Fibroblast of skin of left biceps (primary cell): Measurements from ENCODE around the gene CEBPB.
"Not testable (repeated sequence)": the region's sequence is repeated elsewhere in the genome, so short reads cannot be mapped to it uniquely, and the experiment has no call there.

Experiments used
- DNase-seq, 2 experiments: peaks; one replicate each; pipeline ENCODE4 v3.0.0-alpha.2; 2013; ENCODE audit warnings: low read depth in 2 of 2

CEBPB gene

DNA sequence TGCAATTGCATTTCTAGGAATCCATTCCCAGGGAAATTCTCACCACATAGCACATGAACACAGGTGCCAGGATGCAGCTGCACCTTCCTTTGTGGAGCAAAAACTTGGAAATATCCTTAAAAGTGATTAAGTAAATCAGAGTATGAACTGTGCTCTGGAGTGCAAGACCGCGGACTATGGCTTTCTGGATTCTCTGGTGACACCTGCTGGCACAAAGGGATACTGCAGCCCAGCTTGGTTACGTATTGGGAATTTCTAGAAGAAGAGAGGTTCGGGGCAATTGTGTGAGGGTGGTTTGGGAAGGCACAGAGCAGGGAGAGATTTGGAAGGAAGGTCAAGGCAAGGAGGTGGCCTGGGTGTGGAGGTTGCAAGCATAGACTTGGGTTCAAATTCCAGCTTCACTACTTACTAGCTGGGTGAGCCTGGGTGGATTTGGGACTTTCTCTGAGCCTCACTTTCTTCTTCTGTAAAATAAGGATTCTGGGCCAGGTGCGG, 21.3 kb upstream of the CEBPB start:
- no peak for DNase-seq

DNA sequence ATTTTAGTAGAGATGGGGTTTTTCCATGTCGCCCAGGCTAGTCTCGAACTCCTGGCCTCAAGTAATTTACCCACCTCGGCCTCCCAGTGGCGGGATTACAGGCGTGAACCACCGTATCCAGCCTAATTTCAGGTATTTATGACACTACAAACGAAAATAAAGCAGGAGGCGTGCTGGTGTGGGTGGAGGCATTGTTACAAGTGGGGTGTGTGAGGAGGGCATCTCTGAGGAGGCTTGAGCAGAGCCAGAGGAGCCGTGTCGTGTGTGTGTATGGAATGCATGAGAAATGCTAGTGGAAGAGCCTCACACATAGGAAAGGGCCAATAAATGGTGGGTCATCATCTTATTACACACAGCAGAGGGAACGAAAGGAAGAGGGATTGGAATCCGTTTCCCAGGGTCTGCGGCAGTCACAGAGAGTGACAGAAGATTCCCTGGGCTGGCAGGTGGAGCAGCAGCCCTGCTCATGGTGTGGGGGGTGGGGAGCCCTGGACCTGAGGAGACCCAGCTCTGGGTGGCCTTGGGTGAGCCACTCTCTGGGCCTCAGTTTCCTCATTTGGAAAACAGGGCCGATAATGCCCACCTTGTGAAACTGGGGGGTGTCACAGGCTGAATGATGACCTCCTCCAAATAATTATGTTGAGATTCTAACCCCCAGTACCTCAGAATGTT, 19.9 kb upstream of the CEBPB start:
- no peak for DNase-seq

DNA sequence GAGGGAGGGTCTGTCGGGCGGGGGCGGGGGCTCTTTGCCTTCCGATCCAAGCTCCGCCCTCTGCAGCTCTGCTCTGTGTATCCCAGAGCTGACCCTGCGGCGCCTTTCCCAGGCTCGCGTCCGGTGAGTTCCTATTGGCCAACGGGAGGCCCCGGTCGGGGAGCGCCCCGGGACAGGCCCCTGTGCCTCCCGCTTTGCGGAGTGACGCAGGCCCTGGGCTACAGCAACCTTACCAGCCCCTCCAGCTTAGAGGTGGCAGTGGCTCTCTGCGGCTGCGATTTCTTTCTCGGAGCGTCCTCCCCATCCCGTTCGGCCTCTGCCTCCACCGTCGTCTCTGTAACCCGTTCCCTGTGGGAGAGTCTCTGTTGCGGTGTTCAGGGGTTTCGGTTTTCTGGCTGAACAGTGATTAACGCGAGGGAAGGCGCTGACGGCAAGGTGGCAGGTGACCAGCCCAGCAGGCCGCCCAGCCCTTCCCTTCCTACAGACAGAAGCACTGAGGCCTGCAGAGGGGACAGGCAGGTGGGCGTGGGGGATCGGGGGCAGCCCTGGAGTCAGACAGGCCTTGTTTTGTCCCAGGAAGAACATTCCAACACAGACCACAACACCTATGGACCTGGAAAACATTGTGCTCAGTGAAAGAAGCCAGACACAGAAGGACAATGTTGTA, 18.1 kb upstream of the CEBPB start:
- no peak for DNase-seq

DNA sequence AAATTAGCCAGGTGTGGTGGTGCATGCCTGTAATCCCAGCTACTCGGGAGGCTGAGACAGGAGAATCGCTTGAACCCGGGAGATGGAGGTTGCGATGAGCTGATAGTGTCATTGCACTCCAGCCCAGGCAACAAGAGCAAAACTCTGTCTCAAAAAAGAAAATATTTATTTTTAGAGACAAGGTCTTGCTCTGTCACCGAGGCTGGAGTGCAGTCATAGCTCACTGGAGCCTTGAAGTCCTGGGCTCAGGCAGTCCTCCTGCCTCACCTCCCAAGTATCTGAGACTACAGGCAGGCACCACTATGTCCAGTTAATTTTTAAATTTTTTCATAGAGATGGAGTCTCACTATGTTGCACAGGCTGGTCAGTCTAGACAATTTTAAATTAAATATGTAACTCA, 16.2 kb upstream of the CEBPB start:
- no peak for DNase-seq

DNA sequence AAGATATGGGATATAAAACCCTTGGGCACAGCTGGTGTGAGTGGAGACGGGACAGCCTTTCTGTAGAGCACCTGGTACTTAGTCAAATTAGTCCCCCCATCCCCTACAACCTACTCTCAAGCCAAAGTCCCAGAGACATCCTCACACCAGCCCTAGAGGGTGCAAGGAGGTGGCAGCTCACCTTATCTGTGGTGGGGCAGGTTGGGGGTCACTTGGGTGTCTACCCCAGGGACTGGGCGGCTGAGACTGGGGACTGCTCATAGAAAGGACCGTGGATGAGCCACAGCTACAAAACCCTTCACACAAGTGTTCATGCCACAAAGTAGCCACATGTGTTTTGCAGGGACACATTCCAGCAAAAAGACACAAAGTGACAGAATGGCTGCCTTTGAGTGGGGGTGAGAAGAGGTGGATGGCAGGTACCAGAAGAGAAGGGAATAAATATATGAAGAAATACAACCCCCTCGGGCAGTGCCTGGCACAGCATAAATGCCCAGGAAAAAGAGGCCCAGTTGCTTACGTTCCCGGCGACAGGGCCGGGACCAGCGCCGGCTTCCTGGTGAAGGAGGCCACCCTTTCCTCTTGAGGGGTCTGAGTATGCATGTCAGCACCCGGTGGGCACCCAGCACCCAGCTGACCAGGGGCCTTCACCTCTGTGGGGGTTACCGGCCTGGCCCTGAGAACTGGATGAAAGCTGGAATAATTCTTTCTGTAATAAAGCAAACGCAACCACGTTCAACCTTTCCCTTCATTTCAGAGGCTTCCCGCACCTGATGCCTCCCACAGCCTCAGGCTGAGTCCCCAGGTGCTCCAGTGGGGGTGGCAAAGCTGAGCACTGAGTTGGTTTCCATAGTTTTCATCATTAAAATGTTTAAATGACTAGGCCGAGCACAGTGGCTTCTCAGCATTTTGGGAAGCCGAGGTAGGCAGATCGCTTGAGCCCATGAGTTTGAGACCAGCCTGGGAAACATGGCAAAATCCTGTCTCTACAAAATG, 14.4 kb upstream of the CEBPB start:
- no peak for DNase-seq

DNA sequence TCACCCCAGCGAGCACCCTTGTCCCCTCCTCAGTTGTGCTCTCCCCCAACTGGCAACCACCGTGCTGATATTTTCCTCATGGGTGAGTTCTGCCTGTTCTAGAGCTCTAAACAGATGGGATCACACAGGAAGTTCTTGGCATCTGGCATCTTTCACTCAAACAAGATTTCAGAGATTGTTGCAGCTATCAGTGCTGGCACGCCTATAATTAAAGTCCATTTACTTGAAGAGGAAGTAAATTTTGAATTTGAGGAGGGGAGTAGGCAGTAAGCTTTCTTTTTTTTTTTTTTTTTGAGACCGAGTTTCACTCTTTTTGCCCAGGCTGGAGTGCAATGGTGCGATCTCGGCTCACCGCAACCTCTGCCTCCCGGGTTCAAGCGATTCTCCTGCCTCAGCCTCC, 12.0 kb upstream of the CEBPB start:
- DNase-seq = not testable (repeated sequence)

DNA sequence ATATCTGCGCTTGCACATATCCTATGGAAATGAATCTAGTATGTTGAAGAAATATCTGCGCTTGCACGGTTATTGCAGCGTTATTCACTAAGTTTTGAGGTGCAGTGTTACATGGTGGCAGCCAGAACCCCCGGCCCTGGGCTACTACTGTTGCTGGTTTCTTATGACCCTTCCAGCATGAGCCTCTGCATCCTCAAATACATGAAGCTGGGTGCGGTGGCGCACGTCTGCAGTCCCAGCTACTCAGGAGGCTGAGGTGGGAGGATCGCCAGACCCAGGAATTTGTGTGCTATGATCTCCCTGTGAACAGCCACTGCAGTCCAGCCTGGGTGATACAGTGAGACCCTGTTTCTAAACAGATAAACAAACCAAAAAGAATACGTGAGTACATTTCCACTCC, 9.3 kb upstream of the CEBPB start:
- DNase-seq = no peak

DNA sequence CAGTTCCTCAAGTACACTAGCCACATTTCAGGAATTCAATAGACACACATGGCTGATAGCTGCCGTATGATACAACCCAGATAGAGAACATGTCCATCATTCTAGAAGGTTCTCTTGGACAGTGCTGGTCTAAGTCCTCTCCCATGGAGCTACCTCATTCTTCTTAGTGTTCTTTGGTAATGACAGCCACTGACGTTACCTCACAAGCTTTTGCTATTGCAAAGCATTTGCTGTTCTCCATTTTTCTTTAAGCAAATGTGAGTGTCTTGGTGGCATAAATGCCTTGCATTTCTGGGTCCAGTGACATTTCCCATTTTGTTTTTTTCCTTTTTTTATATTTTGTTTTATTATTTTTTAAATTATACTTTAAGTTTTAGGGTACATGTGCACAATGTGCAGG, 8.3 kb upstream of the CEBPB start:
- no peak for DNase-seq

DNA sequence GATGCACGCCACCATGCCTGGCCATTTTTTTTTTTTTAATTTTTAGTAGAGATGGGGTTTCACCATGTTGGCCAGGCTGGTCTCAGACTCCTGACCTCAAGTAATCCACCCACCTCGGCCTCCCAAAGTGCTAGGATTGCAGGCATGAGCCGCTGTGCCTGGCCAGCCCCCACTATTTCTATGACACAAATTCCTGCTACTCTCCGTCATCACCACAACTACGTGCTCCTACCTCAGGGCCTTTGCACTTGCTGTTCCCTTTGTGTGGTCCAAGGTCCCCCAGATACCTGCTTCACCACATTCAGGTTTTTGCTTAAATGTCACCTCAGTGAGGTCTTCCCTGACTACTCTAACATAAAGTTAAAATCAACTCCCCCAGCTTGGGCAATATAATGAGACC, 5.2 kb upstream of the CEBPB start:
- no peak for DNase-seq

DNA sequence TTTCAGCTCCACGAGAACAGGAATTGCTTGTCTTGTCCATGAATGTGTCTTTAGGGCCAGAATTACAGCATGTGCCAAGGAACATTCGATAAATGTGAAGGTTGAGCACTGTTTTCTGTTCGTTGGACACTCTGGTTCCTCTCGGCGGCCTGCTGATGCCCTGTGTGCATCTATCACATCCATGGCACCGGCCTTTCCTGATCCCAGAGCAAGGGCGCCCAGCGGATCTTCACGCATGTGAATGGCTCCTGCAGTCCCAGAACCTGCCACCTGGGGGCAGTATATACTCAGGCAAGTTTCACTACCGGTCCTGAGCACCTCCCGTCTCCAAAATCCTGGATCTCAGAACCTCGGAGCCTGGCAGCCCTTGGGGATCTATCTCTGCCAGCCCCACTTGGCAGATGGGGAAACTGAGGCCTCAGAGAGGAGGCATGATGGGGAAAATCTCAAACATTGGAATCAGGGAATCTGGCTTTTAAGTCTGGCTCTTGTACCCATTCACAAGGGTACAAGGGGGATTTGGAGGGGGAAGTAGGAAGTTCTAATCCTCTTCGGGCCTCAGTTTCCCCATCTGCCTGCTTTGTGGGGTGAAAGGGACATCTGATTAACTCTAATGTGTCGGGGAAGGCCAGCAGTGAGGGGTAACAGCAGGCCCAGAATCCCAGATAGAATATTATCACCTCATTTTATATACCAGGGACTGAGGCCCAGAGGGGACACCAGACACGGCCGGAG, 4.3 kb upstream of the CEBPB start:
- DNase-seq = peak in 1 of 2 experiments; percentile 42

DNA sequence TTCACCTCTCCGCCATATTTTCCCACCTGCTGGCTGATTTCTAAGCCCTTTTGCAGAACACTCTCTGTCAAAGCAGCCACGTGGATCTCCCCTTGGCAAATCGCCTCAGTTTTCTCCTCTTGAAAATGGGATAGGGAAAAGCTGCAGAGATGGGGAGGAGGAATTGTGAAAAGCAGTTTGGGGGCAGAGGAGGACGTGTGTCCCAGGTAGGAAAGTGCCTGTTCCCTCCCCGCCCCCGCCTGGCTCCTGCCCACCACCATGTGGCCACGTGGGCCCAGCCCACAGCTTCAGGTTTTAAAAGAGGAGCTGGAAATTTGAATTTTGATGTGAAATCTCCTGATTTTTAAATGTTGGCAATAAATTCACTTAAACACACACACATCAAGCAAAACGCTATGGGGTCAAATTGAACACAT, 3.6 kb upstream of the CEBPB start:
- no peak for DNase-seq

DNA sequence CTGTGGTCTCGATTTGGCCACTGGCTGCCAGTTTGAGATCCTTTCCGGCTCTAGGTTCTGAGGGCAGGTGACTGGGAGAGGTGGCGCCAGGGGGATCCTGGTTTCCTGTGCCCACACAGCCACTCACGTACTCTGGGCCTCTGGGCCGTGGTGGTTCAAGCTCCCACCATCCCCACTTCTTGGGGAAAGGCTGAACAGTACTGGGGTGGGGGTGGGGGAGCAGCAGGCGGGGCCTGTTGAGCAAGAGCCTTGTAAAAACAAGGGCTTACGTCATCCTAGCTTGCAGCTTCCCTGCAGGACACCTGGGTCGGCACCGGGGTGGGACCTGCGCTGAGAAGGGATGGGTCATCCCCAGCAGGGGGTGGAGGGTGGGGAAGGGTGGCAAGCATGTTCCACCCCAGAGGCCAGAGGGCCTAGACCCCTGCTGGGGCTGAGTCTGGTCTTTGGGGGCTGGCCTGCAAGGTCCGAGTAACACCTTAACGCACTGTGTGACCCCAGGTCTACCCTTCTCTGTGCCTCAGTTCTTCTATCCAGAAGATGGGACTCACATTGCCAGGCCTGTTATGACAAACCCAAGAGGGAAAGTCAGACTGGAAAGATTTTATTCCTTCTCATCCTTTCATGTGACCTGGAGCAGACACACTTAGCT, 3.1 kb upstream of the CEBPB start:
- DNase-seq = no peak

DNA sequence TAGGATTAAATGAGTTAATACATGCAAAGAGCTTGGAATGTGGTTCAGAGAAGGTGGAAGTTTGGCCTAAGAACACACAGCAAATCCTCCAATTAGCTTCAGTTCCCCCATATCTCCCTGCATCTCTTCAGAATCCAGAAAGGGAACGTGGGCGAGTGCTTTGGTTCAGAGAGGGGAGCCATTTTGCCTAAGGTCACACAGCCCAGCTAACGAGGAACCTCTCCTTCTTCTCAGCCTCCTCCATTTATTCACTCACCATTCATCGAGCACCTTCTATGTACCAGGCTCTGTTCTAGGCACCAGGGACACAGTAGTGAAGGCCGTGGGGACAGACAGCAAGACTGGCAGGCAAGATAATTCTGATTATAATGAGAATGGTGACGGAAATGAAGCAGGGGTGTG, 2.3 kb upstream of the CEBPB start:
- no peak for DNase-seq

DNA sequence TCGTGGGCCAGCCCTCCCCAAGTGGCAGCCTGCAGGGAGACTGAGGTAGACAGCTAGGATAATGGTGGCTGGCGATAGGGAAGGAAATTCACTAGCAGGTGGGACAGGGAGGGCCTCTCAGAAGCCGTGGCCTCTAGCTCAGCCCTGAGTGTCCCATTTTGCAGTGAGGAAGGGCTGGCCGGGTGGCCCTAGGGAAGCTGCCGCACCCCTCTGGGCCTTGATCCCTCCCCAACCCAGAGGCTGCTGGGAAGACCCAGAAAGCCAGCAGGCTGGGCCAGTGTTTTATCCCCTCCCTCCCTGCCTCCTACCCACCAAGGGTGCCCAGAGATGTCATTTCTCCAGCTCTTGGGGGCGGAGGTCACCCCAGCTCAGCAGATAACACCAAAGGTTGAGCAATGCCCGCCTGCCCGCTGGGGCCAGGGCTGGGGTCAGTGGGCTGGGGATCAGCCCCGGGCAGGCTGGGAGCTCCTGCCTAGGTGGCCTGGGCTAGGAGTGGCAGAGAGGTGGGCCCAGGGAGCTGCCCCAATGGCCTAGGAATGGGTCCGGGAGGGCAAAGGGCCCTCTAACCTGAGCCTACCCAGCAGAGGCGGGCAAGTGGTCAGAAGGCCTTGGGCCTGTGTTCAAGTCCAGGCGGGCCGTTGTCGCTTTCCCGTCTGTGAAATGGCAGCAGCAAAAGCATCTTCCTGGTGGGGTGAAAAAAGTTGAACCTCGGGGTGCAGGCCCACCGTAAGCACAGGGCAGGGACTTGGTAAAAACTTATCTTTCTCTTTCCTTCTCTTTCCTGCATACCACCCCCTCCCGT, 1.6 kb upstream of the CEBPB start:
- DNase-seq = no peak

DNA sequence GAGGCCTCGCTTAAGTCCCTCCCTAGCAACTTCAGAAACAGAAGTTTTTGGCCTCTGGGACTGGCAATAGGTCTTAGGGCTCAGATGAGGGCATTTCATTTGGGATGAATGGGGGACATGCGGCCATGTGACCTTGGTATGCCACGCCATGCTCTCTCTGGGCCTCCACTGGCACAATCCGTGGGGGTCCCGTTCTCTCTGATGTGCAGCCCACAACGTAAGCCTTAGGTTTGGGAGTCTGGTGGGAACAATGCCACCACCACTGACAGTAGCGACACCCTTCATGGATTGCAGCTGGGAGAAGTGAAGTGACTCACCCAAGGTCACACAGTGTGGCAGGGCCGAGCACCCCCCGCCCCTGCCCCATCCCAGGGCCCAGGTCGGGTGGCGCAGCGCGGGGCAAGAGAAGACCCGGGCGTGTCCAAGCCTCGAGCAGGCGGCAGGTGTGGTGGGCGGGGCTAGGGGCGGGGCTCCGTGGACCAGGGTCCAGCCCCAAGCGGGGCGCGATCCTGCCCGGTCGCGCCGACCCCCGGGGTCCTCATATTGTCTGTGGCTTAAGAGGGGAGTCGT, 864 bp upstream of the CEBPB start:
- DNase-seq = no peak

DNA sequence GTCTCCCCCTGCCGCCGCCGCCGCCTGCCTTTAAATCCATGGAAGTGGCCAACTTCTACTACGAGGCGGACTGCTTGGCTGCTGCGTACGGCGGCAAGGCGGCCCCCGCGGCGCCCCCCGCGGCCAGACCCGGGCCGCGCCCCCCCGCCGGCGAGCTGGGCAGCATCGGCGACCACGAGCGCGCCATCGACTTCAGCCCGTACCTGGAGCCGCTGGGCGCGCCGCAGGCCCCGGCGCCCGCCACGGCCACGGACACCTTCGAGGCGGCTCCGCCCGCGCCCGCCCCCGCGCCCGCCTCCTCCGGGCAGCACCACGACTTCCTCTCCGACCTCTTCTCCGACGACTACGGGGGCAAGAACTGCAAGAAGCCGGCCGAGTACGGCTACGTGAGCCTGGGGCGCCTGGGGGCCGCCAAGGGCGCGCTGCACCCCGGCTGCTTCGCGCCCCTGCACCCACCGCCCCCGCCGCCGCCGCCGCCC, 474 bp downstream of the CEBPB start:
- no peak for DNase-seq

DNA sequence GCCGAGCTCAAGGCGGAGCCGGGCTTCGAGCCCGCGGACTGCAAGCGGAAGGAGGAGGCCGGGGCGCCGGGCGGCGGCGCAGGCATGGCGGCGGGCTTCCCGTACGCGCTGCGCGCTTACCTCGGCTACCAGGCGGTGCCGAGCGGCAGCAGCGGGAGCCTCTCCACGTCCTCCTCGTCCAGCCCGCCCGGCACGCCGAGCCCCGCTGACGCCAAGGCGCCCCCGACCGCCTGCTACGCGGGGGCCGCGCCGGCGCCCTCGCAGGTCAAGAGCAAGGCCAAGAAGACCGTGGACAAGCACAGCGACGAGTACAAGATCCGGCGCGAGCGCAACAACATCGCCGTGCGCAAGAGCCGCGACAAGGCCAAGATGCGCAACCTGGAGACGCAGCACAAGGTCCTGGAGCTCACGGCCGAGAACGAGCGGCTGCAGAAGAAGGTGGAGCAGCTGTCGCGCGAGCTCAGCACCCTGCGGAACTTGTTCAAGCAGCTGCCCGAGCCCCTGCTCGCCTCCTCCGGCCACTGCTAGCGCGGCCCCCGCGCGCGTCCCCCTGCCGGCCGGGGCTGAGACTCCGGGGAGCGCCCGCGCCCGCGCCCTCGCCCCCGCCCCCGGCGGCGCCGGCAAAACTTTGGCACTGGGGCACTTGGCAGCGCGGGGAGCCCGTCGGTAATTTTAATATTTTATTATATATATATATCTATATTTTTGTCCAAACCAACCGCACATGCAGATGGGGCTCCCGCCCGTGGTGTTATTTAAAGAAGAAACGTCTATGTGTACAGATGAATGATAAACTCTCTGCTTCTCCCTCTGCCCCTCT, 1.1 kb downstream of the CEBPB start:
- DNase-seq = no peak

DNA sequence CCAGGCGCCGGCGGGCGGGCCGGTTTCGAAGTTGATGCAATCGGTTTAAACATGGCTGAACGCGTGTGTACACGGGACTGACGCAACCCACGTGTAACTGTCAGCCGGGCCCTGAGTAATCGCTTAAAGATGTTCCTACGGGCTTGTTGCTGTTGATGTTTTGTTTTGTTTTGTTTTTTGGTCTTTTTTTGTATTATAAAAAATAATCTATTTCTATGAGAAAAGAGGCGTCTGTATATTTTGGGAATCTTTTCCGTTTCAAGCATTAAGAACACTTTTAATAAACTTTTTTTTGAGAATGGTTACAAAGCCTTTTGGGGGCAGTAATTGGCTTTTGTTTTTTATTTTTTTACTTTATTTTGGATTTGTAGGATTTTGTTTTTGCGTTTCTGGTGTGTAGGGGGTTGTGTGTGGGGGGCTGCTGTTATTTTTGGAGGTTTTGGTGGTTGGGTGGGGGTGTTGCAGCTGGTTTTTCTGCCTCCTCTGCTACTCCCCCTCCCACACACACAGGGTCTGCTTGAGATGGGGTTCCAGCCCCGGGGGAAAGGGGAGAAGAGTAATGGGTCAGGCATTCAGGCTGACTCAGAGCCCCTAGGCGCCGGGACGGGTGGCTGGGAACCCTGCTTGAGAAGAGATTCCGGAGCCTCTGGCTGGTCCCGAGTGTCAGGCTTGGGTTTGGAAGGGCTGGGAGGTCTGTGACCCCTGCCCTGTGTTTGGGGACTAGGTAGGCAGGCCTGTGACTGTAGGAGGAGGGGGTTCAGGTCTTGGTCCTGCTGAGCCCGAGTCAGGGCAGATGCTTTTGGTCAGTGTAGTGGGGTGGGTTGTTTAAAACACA, 2.0 kb downstream of the CEBPB start:
- peak; percentile 82 to 84 for DNase-seq
